MM.1S (cell line): ENCODE results near the gene SEPHS2.

ENCODE experiments used
- DNase-seq: peaks from one replicate; pipeline ENCODE4 v3.0.0-alpha.2; 2015
- H2AFZ ChIP-seq: fragments of 300-600 bp; sonication (generic); 2 replicates; pipeline ENCODE4 v1.6.0; 2016; ENCODE audit warnings: antibody characterized with exemption, low read length
- H3F3A ChIP-seq: fragments of 300-600 bp; sonication (generic); 2 replicates; pipeline ENCODE4 v1.6.1; 2016; ENCODE audit warnings: mild to moderate bottlenecking, antibody characterized with exemption, low read length, moderate library complexity, mixed read lengths; ENCODE audit not compliant: insufficient read depth
- H3K27ac ChIP-seq: fragments of 300-600 bp; sonication (generic); 2 replicates; pipeline ENCODE4 v1.5.1; 2016; ENCODE audit warnings: mild to moderate bottlenecking, low read length
- H3K27me3 ChIP-seq: fragments of 300-600 bp; sonication (generic); replicated peaks from 2 replicates; pipeline ENCODE4 v1.6.0; 2016; ENCODE audit warnings: low read length; ENCODE audit not compliant: insufficient read depth
- H3K36me3 ChIP-seq: fragments of 300-600 bp; sonication (generic); replicated peaks from 2 replicates; pipeline ENCODE4 v1.6.1; 2016; ENCODE audit warnings: mild to moderate bottlenecking, low read length, mixed read lengths; ENCODE audit not compliant: insufficient read depth
- H3K4me1 ChIP-seq: fragments of 300-600 bp; sonication (generic); 2 replicates; pipeline ENCODE4 v1.6.1; 2016; ENCODE audit warnings: low read length, mixed read lengths
- H3K4me2 ChIP-seq: fragments of 300-600 bp; sonication (generic); 2 replicates; pipeline ENCODE4 v1.6.0; 2016; ENCODE audit warnings: low read depth, low read length
- H3K4me3 ChIP-seq: fragments of 300-600 bp; sonication (generic); 2 replicates; pipeline ENCODE4 v1.5.1; 2016; ENCODE audit warnings: low read length, mixed read lengths
- H3K79me2 ChIP-seq: fragments of 300-600 bp; sonication (generic); 2 replicates; pipeline ENCODE4 v1.6.1; 2016; ENCODE audit warnings: mixed run types, low read length, mixed read lengths
- H3K9ac ChIP-seq: fragments of 300-600 bp; sonication (generic); 2 replicates; pipeline ENCODE4 v1.6.1; 2016; ENCODE audit warnings: low read length, mixed read lengths
- H3K9me2 ChIP-seq: fragments of 300-600 bp; sonication (generic); replicated peaks from 2 replicates; pipeline ENCODE4 v1.6.1; 2016; ENCODE audit warnings: mild to moderate bottlenecking, low read length, mixed read lengths; ENCODE audit not compliant: insufficient read depth
- H3K9me3 ChIP-seq: fragments of 300-600 bp; sonication (generic); replicated peaks from 2 replicates; pipeline ENCODE4 v1.6.1; 2016; ENCODE audit warnings: mild to moderate bottlenecking, low read length, mixed read lengths; ENCODE audit not compliant: insufficient read depth
- H4K20me1 ChIP-seq: fragments of 300-600 bp; sonication (generic); 2 replicates; pipeline ENCODE4 v1.6.1; 2016; ENCODE audit warnings: mild to moderate bottlenecking, low read length, moderate library complexity, mixed read lengths; ENCODE audit not compliant: insufficient read depth
- EZH2 ChIP-seq: fragments of 300-600 bp; sonication (generic); optimal IDR thresholded peaks from 2 replicates; pipeline ENCODE3; 2017; ENCODE audit warnings: low read depth, mild to moderate bottlenecking, antibody characterized with exemption, low read length, mixed read lengths
- EZH2phosphoT487 ChIP-seq: fragments of 300-600 bp; sonication (generic); IDR thresholded peaks from 2 replicates; pipeline ENCODE4 v1.6.1; 2018; ENCODE audit warnings: antibody characterized with exemption, low read length
- TF ChIP-seq, protein P1 (sequence below): fragments of 300-600 bp; sonication (generic); IDR thresholded peaks from 2 replicates; pipeline ENCODE4 v1.5.1; 2016; ENCODE audit warnings: antibody characterized with exemption, low read length, mixed read lengths

SEPHS2 gene

DNA sequence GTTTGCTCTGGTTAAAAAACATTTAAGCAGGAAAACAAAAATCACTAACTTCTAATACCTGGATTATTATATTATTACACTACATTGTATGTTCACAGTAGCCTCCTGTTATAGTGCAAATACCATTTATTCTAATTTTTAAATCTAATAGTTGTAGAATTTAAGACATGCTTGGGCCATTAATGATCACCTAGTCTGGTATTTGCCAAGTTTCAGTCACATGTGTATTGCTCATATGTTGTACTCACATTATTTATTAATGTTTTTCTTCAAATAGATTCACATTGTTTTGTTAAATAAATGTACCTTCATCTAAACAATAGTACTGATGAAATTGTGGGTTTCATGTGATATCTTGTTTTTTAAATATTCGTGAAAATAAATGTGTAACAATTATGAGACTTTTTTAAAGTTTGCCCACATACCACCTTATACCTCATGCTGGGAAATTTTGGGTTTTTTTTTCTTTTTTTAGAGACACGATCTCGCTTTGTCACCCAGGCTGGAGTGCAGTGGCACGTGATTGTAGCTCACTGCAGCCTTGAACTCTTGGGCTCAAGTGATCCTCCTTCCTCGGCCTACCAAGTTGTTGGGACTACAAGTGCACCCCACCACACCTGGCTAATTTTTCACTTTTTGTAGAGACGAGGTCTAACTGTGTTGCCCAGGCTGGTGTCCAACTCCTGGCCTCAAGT, 32.4 kb downstream of the SEPHS2 start:
- H3K4me2 ChIP-seq = no peak overlapping the region
- peaks cover 16% of the 10 kb centered on the region for H3F3A ChIP-seq
- TF ChIP-seq EZH2phosphoT487 (no peak), EZH2 (no peak)
- TF ChIP-seq, protein P1, sequence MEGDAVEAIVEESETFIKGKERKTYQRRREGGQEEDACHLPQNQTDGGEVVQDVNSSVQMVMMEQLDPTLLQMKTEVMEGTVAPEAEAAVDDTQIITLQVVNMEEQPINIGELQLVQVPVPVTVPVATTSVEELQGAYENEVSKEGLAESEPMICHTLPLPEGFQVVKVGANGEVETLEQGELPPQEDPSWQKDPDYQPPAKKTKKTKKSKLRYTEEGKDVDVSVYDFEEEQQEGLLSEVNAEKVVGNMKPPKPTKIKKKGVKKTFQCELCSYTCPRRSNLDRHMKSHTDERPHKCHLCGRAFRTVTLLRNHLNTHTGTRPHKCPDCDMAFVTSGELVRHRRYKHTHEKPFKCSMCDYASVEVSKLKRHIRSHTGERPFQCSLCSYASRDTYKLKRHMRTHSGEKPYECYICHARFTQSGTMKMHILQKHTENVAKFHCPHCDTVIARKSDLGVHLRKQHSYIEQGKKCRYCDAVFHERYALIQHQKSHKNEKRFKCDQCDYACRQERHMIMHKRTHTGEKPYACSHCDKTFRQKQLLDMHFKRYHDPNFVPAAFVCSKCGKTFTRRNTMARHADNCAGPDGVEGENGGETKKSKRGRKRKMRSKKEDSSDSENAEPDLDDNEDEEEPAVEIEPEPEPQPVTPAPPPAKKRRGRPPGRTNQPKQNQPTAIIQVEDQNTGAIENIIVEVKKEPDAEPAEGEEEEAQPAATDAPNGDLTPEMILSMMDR = no peak
- H2AFZ ChIP-seq = no peak overlapping the region
- H3K36me3 ChIP-seq = 0 out of 2 replicates have a peak, but pooled peaks cover 4% of the 10 kb centered on the region
- peaks cover 31% of the 10 kb centered on the region for H3K4me1 ChIP-seq
- H3K4me3 ChIP-seq = no peak overlapping the region
- H3K9me3 ChIP-seq = no peaks in the 10 kb centered on the region
- no peak overlapping the region for H3K27ac ChIP-seq
- peaks cover 21% of the 10 kb centered on the region for H3K79me2 ChIP-seq
- H3K9me2 ChIP-seq = no peaks in the 10 kb centered on the region
- H4K20me1 ChIP-seq = no peaks in the 10 kb centered on the region
- no peak for DNase-seq
- no peak overlapping the region for H3K9ac ChIP-seq
- H3K27me3 ChIP-seq = no peaks in the 10 kb centered on the region

DNA sequence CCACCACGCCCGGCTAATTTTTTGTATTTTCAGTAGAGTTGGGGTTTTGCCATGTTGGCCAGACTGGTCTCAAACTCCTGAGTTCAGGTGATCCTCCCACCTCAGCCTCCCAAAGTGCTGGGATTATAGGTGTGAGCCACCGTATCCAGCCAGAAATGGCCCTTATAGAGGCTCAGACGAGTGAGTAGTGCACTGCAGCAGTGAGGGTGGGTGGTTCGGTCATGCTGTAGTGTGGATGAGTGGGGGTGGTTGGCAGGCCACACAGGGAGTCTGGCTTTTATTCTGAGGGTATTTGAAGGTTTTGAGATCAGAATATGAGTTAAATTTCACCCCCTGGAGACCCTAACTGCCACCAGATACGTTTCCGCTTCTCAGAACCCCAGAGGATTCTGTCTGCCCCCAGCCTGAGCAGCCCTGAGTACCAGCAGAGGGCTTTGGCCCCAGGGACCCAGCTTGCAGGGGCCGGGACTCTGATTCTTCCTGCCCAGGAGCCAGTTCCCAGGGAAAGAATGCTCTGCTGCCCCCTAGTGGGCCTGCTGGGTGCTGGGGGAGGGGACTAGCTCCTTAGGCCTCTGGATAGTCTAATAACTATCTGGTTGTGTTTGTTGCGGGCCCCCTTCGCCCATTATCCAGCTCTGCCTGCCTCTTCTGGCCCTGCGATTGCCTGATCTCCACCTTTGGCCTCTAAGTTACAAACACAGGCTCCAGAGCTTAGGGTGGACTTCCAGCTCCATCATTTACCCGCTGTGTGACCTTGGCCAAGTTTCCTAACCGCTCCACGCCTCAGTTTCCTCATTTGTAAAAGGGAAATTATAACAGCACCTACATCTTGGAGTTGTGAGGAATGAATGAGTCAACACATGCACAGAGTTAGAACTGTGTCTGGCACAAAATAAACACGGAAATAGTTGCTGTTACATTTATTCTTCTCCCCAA, 36.3 kb downstream of the SEPHS2 start:
- peak; percentile 85 for DNase-seq
- Histone ChIP-seq H3K79me2 (peaks cover 25% of the 10 kb centered on the region), H3K27ac (no peak overlapping the region)

DNA sequence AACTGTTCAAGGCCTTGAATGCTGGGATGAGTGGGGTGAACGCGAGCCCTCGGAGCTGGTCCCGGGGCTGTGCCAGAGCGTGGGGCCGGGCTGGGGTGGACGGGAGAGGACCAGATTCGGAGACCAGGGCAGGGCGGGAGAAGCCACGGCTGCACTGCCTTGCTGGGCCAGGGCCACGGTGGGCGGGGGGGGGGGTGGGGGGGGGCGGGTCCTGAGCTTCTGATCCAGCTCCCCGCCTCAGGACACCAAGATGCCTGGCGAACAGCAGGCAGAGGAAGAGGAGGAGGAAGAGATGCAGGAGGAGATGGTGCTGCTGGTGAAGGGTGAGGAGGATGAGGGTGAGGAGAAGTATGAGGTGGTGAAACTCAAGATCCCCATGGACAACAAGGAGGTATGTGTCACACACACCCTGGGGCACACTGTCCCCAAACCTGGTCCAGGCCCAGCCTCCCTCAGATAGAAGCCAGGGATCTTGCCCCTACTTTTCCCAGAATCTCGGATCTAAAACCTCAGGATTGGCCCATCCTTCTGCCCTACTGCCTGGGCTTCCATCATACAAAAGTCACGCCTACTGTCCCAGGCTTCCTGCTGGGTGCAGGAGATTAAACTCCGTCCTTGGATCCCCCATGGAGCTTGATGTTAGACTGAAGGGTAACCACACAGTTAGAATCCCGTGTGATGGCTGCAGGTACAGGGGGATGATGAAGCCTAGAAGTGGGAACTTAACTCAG, 37.7 kb downstream of the SEPHS2 start:
- Histone ChIP-seq H3K9me2 (no peaks in the 10 kb centered on the region), H3K4me3 (peak overlapping the region; percentile 77), H4K20me1 (no peaks in the 10 kb centered on the region), H3K27ac (peak overlapping the region; percentile 55; the same call in 1 of the 2 replicates), H3K4me1 (peaks cover 16% of the 10 kb centered on the region), H2AFZ (peak overlapping the region; percentile 83), H3K4me2 (peak overlapping the region; percentile 87), H3K27me3 (no peaks in the 10 kb centered on the region), H3K36me3 (0 out of 2 replicates have a peak, but pooled peaks cover 1% of the 10 kb centered on the region), H3K9me3 (no peaks in the 10 kb centered on the region), H3K9ac (peak overlapping the region; percentile 74), H3K79me2 (peaks cover 25% of the 10 kb centered on the region), H3F3A (no peaks in the 10 kb centered on the region)
- TF ChIP-seq, protein P1 = no peak
- TF ChIP-seq EZH2 (no peak), EZH2phosphoT487 (no peak)
- no peak for DNase-seq

More for the DNA sequence above, 36.3 kb downstream of the SEPHS2 start:
- TF ChIP-seq, protein P1 = peak; percentile 91
- TF ChIP-seq EZH2 = no peak
- TF ChIP-seq EZH2phosphoT487 = no peak
- Histone ChIP-seq H3K9me2 (no peaks in the 10 kb centered on the region), H4K20me1 (no peaks in the 10 kb centered on the region), H3K9ac (no peak overlapping the region), H3K4me3 (no peak overlapping the region), H3K36me3 (0 out of 2 replicates have a peak, but pooled peaks cover 4% of the 10 kb centered on the region), H2AFZ (no peak overlapping the region), H3K4me1 (peaks cover 16% of the 10 kb centered on the region), H3K27me3 (no peaks in the 10 kb centered on the region), H3F3A (no peaks in the 10 kb centered on the region), H3K4me2 (peak overlapping the region; percentile 12; the same call in 1 of the 2 replicates), H3K9me3 (no peaks in the 10 kb centered on the region)
